BJ (cell line): Measurements from ENCODE around the gene HIPK3. TPM values are rescaled to one million over a fixed set of nuclear protein-coding genes. Genes with fewer than 3 reads are reported as not detected.

Experiments used
- CTCF ChIA-PET: fragments of 350-600 bp; formaldehyde crosslinking; extraction: SDS; loops from one replicate; lab custom pipeline; 2021; ENCODE audit warnings: antibody characterized with exemption, inconsistent platforms; lab: Yijun Ruan, JAX
- POLR2A ChIA-PET: fragments of 300-600 bp; sonication (Branson Sonifier 250); formaldehyde crosslinking; extraction: SDS; loops from one replicate; lab custom pipeline; 2021; ENCODE audit warnings: antibody characterized with exemption; lab: Charles Lee
- DNase-seq: peaks from one replicate; pipeline ENCODE4 v3.0.0-alpha.2; 2011; ENCODE audit warnings: low read depth
- H3K27me3 ChIP-seq: 2 replicates; pipeline ENCODE4 v1.6.0; 2011; ENCODE audit warnings: low read length; ENCODE audit not compliant: control insufficient read depth, insufficient read depth
- H3K36me3 ChIP-seq: 2 replicates; pipeline ENCODE4 v1.5.1; 2011; ENCODE audit warnings: low read length; ENCODE audit not compliant: control insufficient read depth, insufficient read depth
- H3K4me3 ChIP-seq: 2 replicates; pipeline ENCODE4 v1.5.1; 2011; ENCODE audit warnings: low read depth, mild to moderate bottlenecking, control low read depth, low read length
- CTCF ChIP-seq: IDR thresholded peaks from 2 replicates; pipeline ENCODE4 v1.5.1; 2011; ENCODE audit warnings: low read depth, mild to moderate bottlenecking, control low read depth, inconsistent platforms, low read length, moderate library complexity; ENCODE audit not compliant: insufficient read depth
- polyA plus RNA-seq: library from polyadenylated mRNA; depleted of rRNA; stranded (reverse); fragments of >200 nt; gene quantifications from 2 replicates; pipeline ENCODE4 v1.2.3, GENCODE V29; 2011

Gene HIPK3
- polyA plus RNA-seq, 1 experiment = 18.9 TPM

- ChIA-PET POLR2A (no interaction called here), CTCF (interaction anchor here (0.6 kb wide), 1 partner anchor 556 kb away, joined by 4 read pairs; no protein-coding TSS in a partner anchor)
- no peak for DNase-seq
- Histone ChIP-seq H3K4me3 (no peak overlapping the region), H3K36me3 (peaks cover 3% of the 10 kb centered on the region), H3K27me3 (no peaks in the 10 kb centered on the region)
- no peak for TF ChIP-seq CTCF
Observed at GRCh38 chr11:33290319-33290718, 33.1 kb downstream of the HIPK3 start.

- no peak for DNase-seq
- H3K36me3 ChIP-seq = peaks cover 3% of the 10 kb centered on the region
- ChIA-PET CTCF (interaction anchor here (1.0 kb wide), 1 partner anchor 11 kb away, joined by 4 read pairs; no protein-coding TSS in a partner anchor), POLR2A (no interaction called here)
- no peak overlapping the region for H3K4me3 ChIP-seq
- no peak for TF ChIP-seq CTCF
- no peaks in the 10 kb centered on the region for H3K27me3 ChIP-seq
Observed at GRCh38 chr11:33291004-33291777, 34.0 kb downstream of the HIPK3 start.

GRCh38 chr11:33292311-33292710, 35.1 kb downstream of the HIPK3 start:
- H3K4me3 ChIP-seq = no peak overlapping the region
- CTCF ChIA-PET = interaction anchor here (0.6 kb wide), 1 partner anchor 510 kb away, joined by 3 read pairs; no protein-coding TSS in a partner anchor
- POLR2A ChIA-PET = no interaction called here
- no peak for TF ChIP-seq CTCF
- no peaks in the 10 kb centered on the region for H3K36me3 ChIP-seq
- H3K27me3 ChIP-seq = no peaks in the 10 kb centered on the region
- DNase-seq = no peak

- TF ChIP-seq CTCF = no peak
- no peak overlapping the region for H3K4me3 ChIP-seq
- DNase-seq = no peak
- ChIA-PET CTCF (interaction anchor here (0.7 kb wide), 1 partner anchor 20 kb away, joined by 3 read pairs; no protein-coding TSS in a partner anchor), POLR2A (no interaction called here)
- no peaks in the 10 kb centered on the region for H3K36me3 ChIP-seq
- no peaks in the 10 kb centered on the region for H3K27me3 ChIP-seq
Observed at GRCh38 chr11:33294224-33294623, 37.0 kb downstream of the HIPK3 start.

- Histone ChIP-seq H3K4me3 (no peak overlapping the region), H3K36me3 (no peaks in the 10 kb centered on the region), H3K27me3 (no peaks in the 10 kb centered on the region)
- no peak for DNase-seq
- ChIA-PET CTCF (interaction anchor here (0.7 kb wide), 1 partner anchor 20 kb away, joined by 3 read pairs; no protein-coding TSS in a partner anchor), POLR2A (no interaction called here)
- no peak for TF ChIP-seq CTCF
Observed at GRCh38 chr11:33294797-33295196, 37.6 kb downstream of the HIPK3 start.
